GM23248 (cell line): ENCODE results near the gene NSUN4. TPM values are rescaled to one million over a fixed set of nuclear protein-coding genes. Genes with fewer than 3 reads are reported as not detected.
A peak's percentile ranks its signal among the peaks of the same experiment; 100 is the strongest.

Experiments used
- DNase-seq: peaks from one replicate; pipeline ENCODE4 v3.0.0-alpha.2; 2015
- H2AFZ ChIP-seq: fragments of 200-600 bp; sonication (generic); 2 replicates; pipeline ENCODE4 v1.6.1; 2016; ENCODE audit warnings: antibody characterized with exemption
- H3F3A ChIP-seq: fragments of 200-600 bp; sonication (generic); 2 replicates; pipeline ENCODE4 v1.6.1; 2016; ENCODE audit warnings: mild to moderate bottlenecking, antibody characterized with exemption, mixed run types; ENCODE audit not compliant: insufficient read depth
- H3K27ac ChIP-seq: fragments of 200-600 bp; sonication (generic); 2 replicates; pipeline ENCODE4 v1.5.1; 2016; ENCODE audit warnings: mild to moderate bottlenecking
- H3K27me3 ChIP-seq: fragments of 200-600 bp; sonication (generic); replicated peaks from 2 replicates; pipeline ENCODE4 v1.6.1; 2016; ENCODE audit warnings: mild to moderate bottlenecking; ENCODE audit not compliant: insufficient read depth
- H3K36me3 ChIP-seq: fragments of 200-600 bp; sonication (generic); 2 replicates; pipeline ENCODE4 v1.6.1; 2016; ENCODE audit warnings: low read depth, mild to moderate bottlenecking
- H3K4me1 ChIP-seq: fragments of 200-600 bp; sonication (generic); 2 replicates; pipeline ENCODE4 v1.6.1; 2016; ENCODE audit warnings: mild to moderate bottlenecking; ENCODE audit not compliant: insufficient read depth
- H3K4me2 ChIP-seq: fragments of 200-600 bp; sonication (generic); one replicate; pipeline ENCODE4 v1.6.1; 2016; ENCODE audit warnings: mild to moderate bottlenecking; ENCODE audit not compliant: unreplicated experiment
- H3K4me3 ChIP-seq: fragments of 200-600 bp; sonication (generic); 2 replicates; pipeline ENCODE4 v1.5.1; 2016; ENCODE audit warnings: mild to moderate bottlenecking
- H3K79me2 ChIP-seq: fragments of 200-600 bp; sonication (generic); 2 replicates; pipeline ENCODE4 v1.6.1; 2016; ENCODE audit warnings: mild to moderate bottlenecking; ENCODE audit not compliant: insufficient read depth
- H3K9ac ChIP-seq: fragments of 200-600 bp; sonication (generic); 2 replicates; pipeline ENCODE4 v1.6.1; 2016; ENCODE audit warnings: mild to moderate bottlenecking
- H3K9me2 ChIP-seq: fragments of 200-600 bp; sonication (generic); 2 replicates; pipeline ENCODE4 v1.6.1; 2016; ENCODE audit warnings: mixed run types, mild to moderate bottlenecking, moderate library complexity; ENCODE audit not compliant: insufficient read depth
- H3K9me3 ChIP-seq: fragments of 200-600 bp; sonication (generic); one replicate; pipeline ENCODE4 v1.6.1; 2017; ENCODE audit warnings: low read depth
- H4K20me1 ChIP-seq: fragments of 200-600 bp; sonication (generic); 2 replicates; pipeline ENCODE4 v1.6.0; 2016; ENCODE audit not compliant: insufficient read depth
- EZH2 ChIP-seq: fragments of 200-600 bp; sonication (generic); IDR thresholded peaks from 2 replicates; pipeline ENCODE4 v1.6.1; 2018; ENCODE audit warnings: antibody characterized with exemption, mild to moderate bottlenecking; ENCODE audit not compliant: insufficient read depth, poor library complexity, severe bottlenecking
- EZH2phosphoT487 ChIP-seq: fragments of 200-600 bp; sonication (generic); IDR thresholded peaks from 2 replicates; pipeline ENCODE4 v1.6.1; 2018; ENCODE audit warnings: antibody characterized with exemption, moderate library complexity, mild to moderate bottlenecking, low read depth; ENCODE audit not compliant: insufficient read depth
- WGBS, 2 experiments: methylation state at CpG; one replicate each; pipeline ENCODE4 v1.1.6; 2015 to 2017; ENCODE audit warnings: low lambda C conversion rate in 2 of 2, low coverage in 1 of 2; ENCODE audit errors: missing lambda C conversion rate in 2 of 2; 5-methylcytosine and 5-hydroxymethylcytosine counted together
- in situ Hi-C: fragments of 300-500 bp; cut with MboI; formaldehyde crosslinking; loops from 2 replicates; pipeline ENCODE4 v1.15.0; 2020
- polyA plus RNA-seq: library from polyadenylated mRNA; unstranded; fragments of >200 nt; fragmentation: Nextera tagmentation; extraction: Ambion mirVana; gene quantifications from 2 replicates; pipeline ENCODE4 v1.2.1, GENCODE V29; 2016
- total RNA-seq: library from RNA; depleted of rRNA; stranded (reverse); fragments of >200 nt; shearing (Covaris generic); gene quantifications from 2 replicates; pipeline ENCODE4 v1.2.3, GENCODE V29; 2014

Gene NSUN4
- total and polyA plus RNA-seq, 2 experiments from 2014 or later: 11.7 to 14.9 TPM

DNA sequence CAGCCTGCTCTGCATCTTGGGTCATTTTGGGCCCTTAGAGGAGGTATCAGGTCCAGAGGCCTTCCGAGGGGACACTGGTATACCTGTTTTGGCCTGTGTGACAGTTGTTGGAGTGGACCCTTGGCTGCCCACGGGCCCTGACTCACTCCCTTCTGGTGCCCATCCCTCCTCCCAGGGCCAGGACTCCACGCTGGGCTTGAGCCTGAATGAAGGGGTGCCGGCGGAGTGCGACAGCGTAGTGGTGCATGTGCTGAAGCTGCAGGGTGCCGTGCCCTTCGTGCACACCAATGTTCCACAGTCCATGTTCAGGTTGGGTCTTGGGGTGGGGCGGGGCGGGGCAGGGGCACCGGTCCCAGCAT is 64.6 kb downstream of the NSUN4 start:
- no peak overlapping the region for H3K9ac ChIP-seq
- no peak overlapping the region for H3K4me3 ChIP-seq
- 83 to 87% methylated on average over 10 to 12 of the region's 12 CpGs for WGBS, 2 experiments
- no peaks in the 10 kb centered on the region for H3F3A ChIP-seq
- no peaks in the 10 kb centered on the region for H3K79me2 ChIP-seq
- no peak for TF ChIP-seq EZH2phosphoT487
- no peak for TF ChIP-seq EZH2
- in situ Hi-C loops: no loop called here
- H3K36me3 ChIP-seq: no peaks in the 10 kb centered on the region
- no peaks in the 10 kb centered on the region for H3K9me3 ChIP-seq
- H3K4me2 ChIP-seq: no peak overlapping the region
- no peaks in the 10 kb centered on the region for H4K20me1 ChIP-seq
- no peaks in the 10 kb centered on the region for H3K9me2 ChIP-seq
- H2AFZ ChIP-seq: no peak overlapping the region
- H3K27ac ChIP-seq: no peak overlapping the region
- no peak for DNase-seq
- H3K4me1 ChIP-seq: no peaks in the 10 kb centered on the region
- no peaks in the 10 kb centered on the region for H3K27me3 ChIP-seq

DNA sequence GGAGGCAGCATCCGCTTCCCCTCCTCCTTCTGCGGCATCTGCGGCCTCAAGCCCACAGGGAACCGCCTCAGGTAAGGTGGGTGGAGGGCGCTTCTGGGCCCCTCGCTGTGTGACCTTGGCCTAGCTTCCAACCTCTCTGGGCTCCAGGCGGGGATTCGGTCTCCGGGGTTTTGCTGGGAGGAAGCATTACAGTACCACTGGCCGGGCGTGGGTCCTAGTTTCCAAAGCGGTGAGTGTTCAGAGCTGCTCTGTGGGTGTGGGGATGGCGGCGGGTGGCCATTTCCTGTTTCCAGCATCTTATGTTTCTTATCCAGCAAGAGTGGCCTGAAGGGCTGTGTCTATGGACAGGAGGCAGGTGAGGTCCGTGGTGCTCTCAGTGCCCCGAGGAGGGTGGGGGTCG is 65.1 kb downstream of the NSUN4 start:
- no peaks in the 10 kb centered on the region for H4K20me1 ChIP-seq
- no peak overlapping the region for H3K4me2 ChIP-seq
- no peak overlapping the region for H3K4me3 ChIP-seq
- 71 to 75% methylated on average over 17 of the region's 17 CpGs for WGBS, 2 experiments
- no peaks in the 10 kb centered on the region for H3K4me1 ChIP-seq
- H3F3A ChIP-seq: no peaks in the 10 kb centered on the region
- no peaks in the 10 kb centered on the region for H3K36me3 ChIP-seq
- no peaks in the 10 kb centered on the region for H3K9me2 ChIP-seq
- no peaks in the 10 kb centered on the region for H3K27me3 ChIP-seq
- H3K27ac ChIP-seq: no peak overlapping the region
- no peak for TF ChIP-seq EZH2
- no peak for TF ChIP-seq EZH2phosphoT487
- no peak overlapping the region for H3K9ac ChIP-seq
- in situ Hi-C loops: no loop called here
- peak overlapping the region; percentile 88; the same call in 1 of the 2 replicates for H2AFZ ChIP-seq
- no peak for DNase-seq
- H3K9me3 ChIP-seq: no peaks in the 10 kb centered on the region
- no peaks in the 10 kb centered on the region for H3K79me2 ChIP-seq

DNA sequence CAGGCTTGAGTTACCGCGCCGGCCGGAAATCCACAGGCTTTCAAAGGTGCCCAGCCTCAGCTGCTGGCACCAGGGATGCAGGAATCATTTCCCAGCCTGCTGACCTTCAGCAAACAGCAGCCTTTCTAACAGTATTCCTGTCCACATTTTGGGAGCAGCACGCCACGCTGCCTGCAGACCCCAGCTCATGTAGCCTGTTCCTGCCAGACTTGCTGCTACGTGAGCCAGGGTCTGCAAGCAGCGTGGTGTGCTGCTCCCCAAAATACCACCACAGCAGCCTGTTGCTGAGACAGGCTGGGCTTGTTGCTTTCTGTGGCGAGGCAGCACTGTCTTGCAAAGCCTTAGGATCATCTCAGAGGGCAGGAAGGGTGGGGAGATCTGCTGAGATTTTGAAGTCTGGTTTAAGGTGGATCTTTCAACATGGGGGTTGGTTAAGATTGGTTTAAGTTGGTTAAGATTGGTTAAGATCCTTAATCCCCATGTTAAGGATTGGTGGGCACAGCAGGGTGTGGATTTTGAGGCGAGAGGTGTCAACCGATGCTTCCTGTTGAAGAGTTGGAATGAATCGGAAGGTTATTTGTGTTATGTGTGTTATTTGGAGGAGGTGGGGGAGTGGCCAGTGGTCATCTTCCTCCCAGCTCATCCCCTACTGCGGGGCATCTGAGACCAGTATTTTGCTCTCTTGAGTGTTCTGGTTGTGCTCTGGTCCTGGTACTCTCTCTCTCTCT is 66.4 kb downstream of the NSUN4 start:
- no peaks in the 10 kb centered on the region for H3K9me2 ChIP-seq
- peak; percentile 33 for DNase-seq
- no peaks in the 10 kb centered on the region for H4K20me1 ChIP-seq
- H3K79me2 ChIP-seq: no peaks in the 10 kb centered on the region
- H3K36me3 ChIP-seq: no peaks in the 10 kb centered on the region
- 60 to 61% methylated on average over 13 of the region's 13 CpGs for WGBS, 2 experiments
- TF ChIP-seq EZH2 (no peak), EZH2phosphoT487 (no peak)
- peak overlapping the region; percentile 62 for H3K4me3 ChIP-seq
- peak overlapping the region; percentile 55 for H3K4me2 ChIP-seq
- in situ Hi-C loops: no loop called here
- H3K4me1 ChIP-seq: no peaks in the 10 kb centered on the region
- H3K9ac ChIP-seq: peak overlapping the region; percentile 47
- peak overlapping the region; percentile 88 for H2AFZ ChIP-seq
- H3F3A ChIP-seq: no peaks in the 10 kb centered on the region
- H3K27me3 ChIP-seq: no peaks in the 10 kb centered on the region
- no peak overlapping the region for H3K27ac ChIP-seq
- no peaks in the 10 kb centered on the region for H3K9me3 ChIP-seq

DNA sequence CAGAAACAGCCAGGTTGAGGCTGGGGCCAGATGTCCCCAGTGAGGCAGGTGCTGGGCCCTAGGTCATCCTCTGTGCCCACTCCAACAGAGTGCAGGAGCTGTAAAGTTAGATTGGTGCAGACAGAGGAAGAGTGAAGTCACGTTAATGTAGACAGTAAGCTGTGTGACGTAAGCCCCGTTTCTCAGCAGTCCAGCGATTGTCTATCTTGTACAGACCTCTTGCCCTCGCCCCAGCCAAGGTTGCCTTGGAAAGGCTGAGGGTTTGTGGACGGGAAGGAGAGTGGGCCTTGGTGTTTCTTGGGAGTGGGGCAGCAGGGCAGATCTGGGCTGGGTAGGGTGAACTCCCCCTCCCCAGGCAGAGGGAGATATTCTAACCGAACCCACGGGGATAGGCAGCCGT is 67.0 kb downstream of the NSUN4 start:
- TF ChIP-seq EZH2: no peak
- no peak for TF ChIP-seq EZH2phosphoT487
- Histone ChIP-seq H3K9me2 (no peaks in the 10 kb centered on the region), H3K4me3 (no peak overlapping the region), H3K79me2 (no peaks in the 10 kb centered on the region), H3K4me1 (no peaks in the 10 kb centered on the region), H3K9ac (no peak overlapping the region), H3K4me2 (no peak overlapping the region), H3K36me3 (no peaks in the 10 kb centered on the region), H3K9me3 (no peaks in the 10 kb centered on the region), H4K20me1 (no peaks in the 10 kb centered on the region), H3K27me3 (no peaks in the 10 kb centered on the region), H2AFZ (no peak overlapping the region), H3K27ac (no peak overlapping the region), H3F3A (no peaks in the 10 kb centered on the region)
- DNase-seq: no peak
- in situ Hi-C loops: no loop called here
- WGBS, 2 experiments: 88 to 91% methylated on average over 9 of the region's 9 CpGs
